Esophagus muscularis mucosa (tissue), 4 donors: ENCODE measurements around the gene NUDT17. TPM values are rescaled to one million over a fixed set of nuclear protein-coding genes. Genes with fewer than 3 reads are reported as not detected.

Source experiments
- DNase-seq: peaks from one replicate; pipeline ENCODE4 v3.0.0-alpha.2; 2017; ENCODE audit errors: extremely low spot score
- H3K27ac ChIP-seq, 4 donors: fragments of 200-600 bp; sonication (generic); replicated peaks in 1 of 4; 1 replicate in 3 of 4; 2 replicates in 1 of 4; pipeline ENCODE4 v1.5.1; 2016 to 2019; ENCODE audit warnings: mild to moderate bottlenecking in 1 of 4
- H3K27me3 ChIP-seq, 4 donors: fragments of 200-600 bp; sonication (generic); one replicate each; pipeline versions ENCODE4 v1.5.1 to v1.6.0; 2016 to 2019
- H3K36me3 ChIP-seq, 4 donors: fragments of 200-600 bp; sonication (generic); one replicate each; pipeline ENCODE4 v1.5.1; 2016 to 2019
- H3K4me1 ChIP-seq, 4 donors: fragments of 200-600 bp; sonication (generic); one replicate each; pipeline ENCODE4 v1.5.1; 2016 to 2019
- H3K4me3 ChIP-seq, 4 donors: fragments of 200-600 bp; sonication (generic); 1 replicate in 2 of 4; 2 replicates in 2 of 4; pipeline ENCODE4 v1.5.1; 2016 to 2019; ENCODE audit warnings: mild to moderate bottlenecking in 4 of 4, moderate library complexity in 1 of 4
- H3K9me3 ChIP-seq, 4 donors: fragments of 200-600 bp; sonication (generic); 1 replicate in 3 of 4; 2 replicates in 1 of 4; pipeline ENCODE4 v1.5.1; 2016 to 2019
- EP300 ChIP-seq: sonication (generic); formaldehyde crosslinking; IDR thresholded peaks from one replicate; pipeline ENCODE4 v1.6.1; 2017; ENCODE audit warnings: antibody characterized with exemption
- POLR2A ChIP-seq: fragments of 450-650 bp; IDR thresholded peaks from one replicate; pipeline ENCODE4 v1.6.1; 2017; ENCODE audit warnings: antibody characterized with exemption, moderate library complexity, mild to moderate bottlenecking, low read depth
- POLR2AphosphoS5 ChIP-seq, 2 donors: sonication (generic); formaldehyde crosslinking; IDR thresholded peaks; one replicate each; pipeline ENCODE4 v1.6.1; 2017; ENCODE audit warnings: antibody characterized with exemption in 2 of 2
- WGBS: methylation state at CpG from one replicate; pipeline ENCODE4 v1.1.5; 2018; 5-methylcytosine and 5-hydroxymethylcytosine counted together
- intact Hi-C: fragments of 100-400 bp; cut with DNase I; formaldehyde crosslinking; loops from one replicate; pipeline ENCODE4 v1.15.1; 2023
- total RNA-seq, 4 donors: library from RNA; depleted of rRNA; stranded (reverse); fragments of >200 nt; gene quantifications; one replicate each; pipeline versions ENCODE4 v1.1.0 to v1.2.1, GENCODE V29; 2016
- TF ChIP-seq, protein P1 (sequence below), 3 experiments: fragments of 200-600 bp in 2 of 3; fragments of 450-650 bp in 1 of 3; sonication (generic) in 2 of 3; IDR thresholded peaks; one replicate each; pipeline ENCODE4 v1.5.1; 2017 to 2019; ENCODE audit warnings: antibody characterized with exemption in 3 of 3, mild to moderate bottlenecking in 2 of 3, moderate library complexity in 1 of 3

The NUDT17 gene
- total RNA-seq, 4 donors from 2014 or later = 1.2 to 3.6 (median 1.6) TPM

DNA sequence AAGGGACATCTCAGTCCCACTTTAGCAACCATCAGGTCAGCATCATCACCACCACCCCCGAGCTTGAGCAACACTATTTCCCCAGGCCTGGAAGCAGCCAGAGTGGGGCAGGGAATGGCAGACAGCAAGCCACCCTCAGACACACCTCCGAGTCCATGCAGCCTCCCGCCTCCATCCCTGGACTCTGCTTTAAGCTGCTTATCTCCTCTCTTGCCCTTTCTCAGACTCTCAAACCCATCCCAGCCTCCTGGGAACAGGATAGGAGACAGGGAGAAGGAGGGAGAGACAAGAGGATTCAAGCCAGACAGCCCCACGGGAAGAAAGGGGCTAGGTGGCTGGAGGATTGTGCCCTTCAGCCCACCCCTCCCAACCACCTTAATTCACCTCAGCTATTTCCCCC lies 11.7 kb downstream of the NUDT17 start:
- Histone ChIP-seq H3K9me3 (no peaks in the 10 kb centered on the region), H3K27ac (no peak overlapping the region), H3K27me3 (no peaks in the 10 kb centered on the region), H3K4me1 (peaks cover 13 to 24% (median 23%) of the 10 kb centered on the region in 4 donors), H3K4me3 (no peak overlapping the region), H3K36me3 (peaks cover 19 to 49% (median 47%) of the 10 kb centered on the region in 4 donors)
- intact Hi-C loops = no loop called here
- TF ChIP-seq EP300 (no peak), POLR2AphosphoS5 (IDR thresholded peaks at IDR 0.05) (no peak), POLR2A (no peak)
- TF ChIP-seq, protein P1, sequence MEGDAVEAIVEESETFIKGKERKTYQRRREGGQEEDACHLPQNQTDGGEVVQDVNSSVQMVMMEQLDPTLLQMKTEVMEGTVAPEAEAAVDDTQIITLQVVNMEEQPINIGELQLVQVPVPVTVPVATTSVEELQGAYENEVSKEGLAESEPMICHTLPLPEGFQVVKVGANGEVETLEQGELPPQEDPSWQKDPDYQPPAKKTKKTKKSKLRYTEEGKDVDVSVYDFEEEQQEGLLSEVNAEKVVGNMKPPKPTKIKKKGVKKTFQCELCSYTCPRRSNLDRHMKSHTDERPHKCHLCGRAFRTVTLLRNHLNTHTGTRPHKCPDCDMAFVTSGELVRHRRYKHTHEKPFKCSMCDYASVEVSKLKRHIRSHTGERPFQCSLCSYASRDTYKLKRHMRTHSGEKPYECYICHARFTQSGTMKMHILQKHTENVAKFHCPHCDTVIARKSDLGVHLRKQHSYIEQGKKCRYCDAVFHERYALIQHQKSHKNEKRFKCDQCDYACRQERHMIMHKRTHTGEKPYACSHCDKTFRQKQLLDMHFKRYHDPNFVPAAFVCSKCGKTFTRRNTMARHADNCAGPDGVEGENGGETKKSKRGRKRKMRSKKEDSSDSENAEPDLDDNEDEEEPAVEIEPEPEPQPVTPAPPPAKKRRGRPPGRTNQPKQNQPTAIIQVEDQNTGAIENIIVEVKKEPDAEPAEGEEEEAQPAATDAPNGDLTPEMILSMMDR (IDR thresholded peaks at IDR 0.05) = no peak
- DNase-seq = no peak
- whole genome bisulfite sequencing = 92% methylated on average over 3 of the region's 4 CpGs

GRCh38 chr1:145858238-145858900 lies 12.9 kb downstream of the NUDT17 start:
- peaks cover 13 to 24% (median 23%) of the 10 kb centered on the region in 4 donors for H3K4me1 ChIP-seq
- WGBS = under 1% methylated on average over 26 of the region's 35 CpGs
- DNase-seq = no peak
- H3K4me3 ChIP-seq = peak overlapping the region; percentile 83 to 95 (median 88)
- H3K9me3 ChIP-seq = no peaks in the 10 kb centered on the region
- intact Hi-C loops = no loop called here
- peaks cover 15 to 37% (median 35%) of the 10 kb centered on the region in 4 donors for H3K36me3 ChIP-seq
- TF ChIP-seq, protein P1 (IDR thresholded peaks at IDR 0.05) = peak in 1 of 3 experiments; percentile 6
- TF ChIP-seq POLR2AphosphoS5 (IDR thresholded peaks at IDR 0.05) = no peak
- H3K27me3 ChIP-seq = no peaks in the 10 kb centered on the region
- H3K27ac ChIP-seq = peak overlapping the region; percentile 87 to 96 (median 94)

- WGBS = 2% methylated on average over 13 of the region's 42 CpGs
- peaks cover 11 to 31% (median 29%) of the 10 kb centered on the region in 4 donors for H3K36me3 ChIP-seq
- intact Hi-C loops = no loop called here
- peak; percentile 97 for DNase-seq
- peak; percentile 59 for TF ChIP-seq POLR2A
- TF ChIP-seq, protein P1 (IDR thresholded peaks at IDR 0.05) = no peak
- TF ChIP-seq POLR2AphosphoS5 (IDR thresholded peaks at IDR 0.05) = peak; percentile 80 to 93
- H3K27me3 ChIP-seq = no peaks in the 10 kb centered on the region
- H3K4me3 ChIP-seq = peak within 1 kb of the TSS; percentile 83 to 95 (median 88)
- no peaks in the 10 kb centered on the region for H3K9me3 ChIP-seq
- H3K4me1 ChIP-seq = peaks cover 13 to 24% (median 23%) of the 10 kb centered on the region in 4 donors
- peak within 1 kb of the TSS; percentile 87 to 96 (median 94) for H3K27ac ChIP-seq
These were observed 13.6 kb downstream of the NUDT17 start, which contains the start of gene PIAS3 for GRCh38 chr1:145858901-145859490. Gene PIAS3 (minus strand): TSS chr1:145859081. CDS start chr1:145858990, 91 bp downstream.

DNA sequence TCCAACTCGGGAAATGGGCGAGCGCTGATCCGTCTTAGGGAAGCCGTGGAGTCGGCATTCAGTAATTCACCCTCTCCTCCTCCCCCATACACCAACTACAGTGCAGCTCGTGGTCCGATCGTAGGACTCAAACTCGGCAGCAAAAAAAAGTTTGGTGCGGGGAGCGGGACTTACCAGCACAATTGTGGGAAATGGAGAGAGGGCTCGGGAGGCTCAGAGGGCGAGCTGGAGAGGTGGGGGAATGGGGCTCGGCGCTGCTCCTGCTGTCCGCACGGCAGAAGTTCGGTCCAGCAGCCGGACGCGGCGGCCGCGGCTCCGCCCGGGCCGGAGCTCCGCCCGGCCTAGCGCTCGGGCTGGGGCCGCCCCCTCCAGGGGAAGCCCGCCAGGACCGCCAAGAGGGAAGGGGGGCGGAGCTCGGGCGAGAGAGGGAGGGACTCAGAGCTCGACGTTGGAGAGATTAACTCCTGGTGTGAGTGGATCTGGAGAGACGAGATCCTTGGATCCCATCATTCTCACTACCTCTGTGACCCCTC lies 14.1 kb downstream of the NUDT17 start:
- Histone ChIP-seq H3K27ac (peak overlapping the region; percentile 87 to 96 (median 94)), H3K4me3 (peak overlapping the region; percentile 83 to 95 (median 88)), H3K9me3 (no peaks in the 10 kb centered on the region), H3K36me3 (peaks cover 11 to 25% (median 23%) of the 10 kb centered on the region in 4 donors), H3K27me3 (no peaks in the 10 kb centered on the region), H3K4me1 (peaks cover 13 to 24% (median 23%) of the 10 kb centered on the region in 4 donors)
- intact Hi-C loops = no loop called here
- DNase-seq = peak; percentile 97
- 2% methylated on average over 28 of the region's 41 CpGs for WGBS
- TF ChIP-seq POLR2AphosphoS5 (IDR thresholded peaks at IDR 0.05) (peak; percentile 4 to 76), POLR2A (peak; percentile 85), EP300 (no peak)
- TF ChIP-seq, protein P1 (IDR thresholded peaks at IDR 0.05) = peak in 2 of 3 experiments; percentile 12 to 28
